Measurements from ENCODE around the gene PTAFR. TPM values are rescaled to one million over a fixed set of nuclear protein-coding genes. Genes with fewer than 3 reads are reported as not detected.

Gene PTAFR
- polyA plus RNA-seq, 1 experiment, result 0.12 TPM

GRCh38 chr1:28122183-28122582, 54.3 kb downstream of the PTAFR start:
- ChIA-PET CTCF (no interaction called here), POLR2A (interaction anchor here (0.7 kb wide), 1 partner anchor 39 kb away, joined by 7 read pairs; no protein-coding TSS in a partner anchor)
- no peak for DNase-seq (ENCODE audit: low read depth, low spot score)
- no peak for TF ChIP-seq CTCF (IDR thresholded peaks at IDR 0.05; ENCODE audit: low read depth, low read length)
- Histone ChIP-seq H3K27ac (ENCODE audit: low read depth, low read length) (no peak overlapping the region), H3K4me3 (ENCODE audit: low read depth, low read length) (no peak overlapping the region), H3K27me3 (ENCODE audit: control insufficient read depth, insufficient read depth, low read length) (no peaks in the 10 kb centered on the region), H3K9me3 (ENCODE audit: control insufficient read depth, insufficient read depth, low read length) (no peaks in the 10 kb centered on the region; the same call in 1 of the 2 replicates)

GRCh38 chr1:28119556-28119955, 56.9 kb downstream of the PTAFR start:
- Histone ChIP-seq H3K9me3 (ENCODE audit: control insufficient read depth, insufficient read depth, low read length) (no peaks in the 10 kb centered on the region; the same call in 1 of the 2 replicates), H3K4me3 (ENCODE audit: low read depth, low read length) (no peak overlapping the region), H3K27ac (ENCODE audit: low read depth, low read length) (no peak overlapping the region), H3K27me3 (ENCODE audit: control insufficient read depth, insufficient read depth, low read length) (no peaks in the 10 kb centered on the region)
- DNase-seq (ENCODE audit: low read depth, low spot score), result no peak
- ChIA-PET POLR2A (no interaction called here), CTCF (interaction anchor here (1.6 kb wide), 1 partner anchor 28 kb away, joined by 6 read pairs; no protein-coding TSS in a partner anchor)
- no peak for TF ChIP-seq CTCF (IDR thresholded peaks at IDR 0.05; ENCODE audit: low read depth, low read length)

- Histone ChIP-seq H3K9me3 (ENCODE audit: control insufficient read depth, insufficient read depth, low read length) (no peaks in the 10 kb centered on the region; the same call in 1 of the 2 replicates), H3K27ac (ENCODE audit: low read depth, low read length) (no peak overlapping the region), H3K4me3 (ENCODE audit: low read depth, low read length) (no peak overlapping the region), H3K27me3 (ENCODE audit: control insufficient read depth, insufficient read depth, low read length) (no peaks in the 10 kb centered on the region)
- no peak for DNase-seq (ENCODE audit: low read depth, low spot score)
- TF ChIP-seq CTCF (IDR thresholded peaks at IDR 0.05; ENCODE audit: low read depth, low read length), result no peak
- POLR2A ChIA-PET, result no interaction called here
- CTCF ChIA-PET, result interaction anchor here (1.6 kb wide), 1 partner anchor 27 kb away, joined by 6 read pairs; no protein-coding TSS in a partner anchor
Observed at GRCh38 chr1:28118640-28119307, 57.7 kb downstream of the PTAFR start.

- H3K4me3 ChIP-seq (ENCODE audit: low read depth, low read length), result no peak overlapping the region
- H3K27me3 ChIP-seq (ENCODE audit: control insufficient read depth, insufficient read depth, low read length), result no peaks in the 10 kb centered on the region
- H3K27ac ChIP-seq (ENCODE audit: low read depth, low read length), result no peak overlapping the region
- TF ChIP-seq CTCF (IDR thresholded peaks at IDR 0.05; ENCODE audit: low read depth, low read length), result no peak
- ChIA-PET CTCF (interaction anchor here (0.7 kb wide), 2 partner anchors 33 to 89 kb away, joined by 4 read pairs; no protein-coding TSS in a partner anchor), POLR2A (no interaction called here)
- no peaks in the 10 kb centered on the region for H3K9me3 ChIP-seq (ENCODE audit: control insufficient read depth, insufficient read depth, low read length)
- DNase-seq (ENCODE audit: low read depth, low spot score), result no peak
Observed at GRCh38 chr1:28115267-28115666, 61.2 kb downstream of the PTAFR start.

- no peak for DNase-seq (ENCODE audit: low read depth, low spot score)
- H3K27ac ChIP-seq (ENCODE audit: low read depth, low read length), result no peak overlapping the region
- H3K4me3 ChIP-seq (ENCODE audit: low read depth, low read length), result no peak overlapping the region
- H3K9me3 ChIP-seq (ENCODE audit: control insufficient read depth, insufficient read depth, low read length), result no peaks in the 10 kb centered on the region
- no peaks in the 10 kb centered on the region for H3K27me3 ChIP-seq (ENCODE audit: control insufficient read depth, insufficient read depth, low read length)
- no peak for TF ChIP-seq CTCF (IDR thresholded peaks at IDR 0.05; ENCODE audit: low read depth, low read length)
- ChIA-PET CTCF (interaction anchor here (0.7 to 2.1 kb wide), 4 partner anchors 33 to 245 kb away, joined by 3 to 5 read pairs (median 4); no protein-coding TSS in a partner anchor), POLR2A (no interaction called here)
Observed at GRCh38 chr1:28114844-28115243, 61.6 kb downstream of the PTAFR start.

All from AG04450 (cell line).